ENCODE data around the gene LRRC49. TPM values are rescaled to one million over a fixed set of nuclear protein-coding genes. Genes with fewer than 3 reads are reported as not detected.

Gene LRRC49
- total and polyA plus RNA-seq, 2 of the 4 experiments (the other 2 are of a cell fraction), result 8.6 to 16.8 TPM

DNA sequence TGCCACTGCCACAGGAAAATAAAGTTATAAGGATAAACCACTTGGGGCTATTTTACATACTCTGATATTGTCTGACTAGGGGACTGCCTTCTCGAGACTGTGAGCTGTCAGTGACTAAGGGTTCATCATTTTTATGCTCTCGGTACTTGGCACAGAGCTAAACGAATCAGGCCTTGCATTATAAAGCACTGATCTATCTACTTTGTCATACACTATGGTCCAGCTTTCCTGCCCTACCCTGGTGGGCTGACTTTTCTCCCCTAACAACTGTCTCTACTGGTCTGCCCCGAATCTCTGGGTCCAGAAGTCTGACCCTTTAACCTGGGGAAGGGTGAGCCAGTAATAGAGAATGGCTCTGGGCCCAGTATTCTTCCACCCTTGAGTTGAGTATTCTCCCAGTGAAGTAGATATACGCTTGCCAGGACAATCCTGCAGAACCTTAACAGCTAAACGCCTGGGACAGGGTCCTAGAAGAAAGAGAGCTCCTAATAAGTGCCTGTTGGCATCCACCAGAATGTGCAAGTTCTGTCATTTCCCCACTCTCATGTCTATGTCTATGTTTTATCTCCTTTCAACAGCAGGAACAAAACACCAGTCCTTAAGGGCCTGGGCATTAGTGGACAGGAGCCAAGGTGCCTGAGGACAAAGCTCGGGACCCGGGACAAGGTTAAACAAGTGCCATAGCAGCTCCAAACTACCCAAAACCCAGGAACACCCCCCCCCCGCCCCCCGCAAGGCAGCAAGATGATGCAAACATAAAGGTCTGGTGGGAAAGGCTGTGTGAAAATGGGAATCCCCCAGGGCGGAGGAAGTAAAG, 39.9 kb upstream of the LRRC49 start:
- H2AK5ac ChIP-seq (ENCODE audit: low read depth, low read length), result peak overlapping the region; percentile 97
- H3K9me3 ChIP-seq (ENCODE audit: control insufficient read depth, insufficient read depth, low read length), result no peaks in the 10 kb centered on the region
- peak overlapping the region; percentile 17 for H4K5ac ChIP-seq (ENCODE audit: low read depth, low read length)
- no peaks in the 10 kb centered on the region for H3K27me3 ChIP-seq (ENCODE audit: control insufficient read depth, insufficient read depth, low read length)
- H3K23ac ChIP-seq (ENCODE audit: low read depth, low read length), result peak overlapping the region; percentile 78
- peak overlapping the region; percentile 92 for H2AK9ac ChIP-seq (replicated peaks; ENCODE audit: low read depth, low read length, poor library complexity)
- H3K27ac ChIP-seq (ENCODE audit: insufficient read depth, low read length), result peak overlapping the region; percentile 99
- peak overlapping the region; percentile 75; the same call in 1 of the 2 replicates for H3K56ac ChIP-seq (ENCODE audit: extremely low read depth, insufficient read depth, low read length)
- DNase-seq (peak; percentile 88), ATAC-seq (ENCODE audit: low read depth) (peak; percentile 7; the same call in 1 of the 2 replicates)
- peak overlapping the region; percentile 95 for H3K4me3 ChIP-seq (ENCODE audit: insufficient read depth, low read depth, low read length)
- peaks cover 21% of the 10 kb centered on the region for H3K4me1 ChIP-seq (ENCODE audit: control insufficient read depth, insufficient read depth, low read length)
- H3K79me1 ChIP-seq (ENCODE audit: low read depth in 1 of 2, low read length in 2 of 2), result peaks cover 13 to 48% of the 10 kb centered on the region in 2 experiments
- peak overlapping the region; percentile 91 for H3K14ac ChIP-seq (replicated peaks; ENCODE audit: low read depth, low read length)
- BruUV-seq (replicated peaks), result TSS peak; percentile 31
- H3K4me2 ChIP-seq (ENCODE audit: low read depth, low read length), result peak overlapping the region; percentile 95
- H3K18ac ChIP-seq (ENCODE audit: low read depth, low read length), result peak overlapping the region; percentile 41
- peak overlapping the region; percentile 97 for H3K9ac ChIP-seq (ENCODE audit: low read depth, low read length)
- peak overlapping the region; percentile 95 for H2BK5ac ChIP-seq (ENCODE audit: low read depth, low read length, poor library complexity, severe bottlenecking)
- H2BK15ac ChIP-seq (ENCODE audit: low read depth, low read length), result peak overlapping the region; percentile 81; the same call in 2 of the 3 replicates
- intact Hi-C loops (cut with micrococcal nuclease) (no loop called here), in situ Hi-C loops (cut with MboI; ENCODE audit: low sequenced_read_pairs) (no loop called here), dilution Hi-C loops (cut with HindIII; ENCODE audit: low sequenced_read_pairs, unreplicated experiment) (no loop called here)
- H4K20me1 ChIP-seq (ENCODE audit: insufficient read depth, low read length), result peaks cover 25% of the 10 kb centered on the region
- 0 out of 2 replicates have a peak overlapping the region, but pooled peaks have one; percentile 48 for H2BK20ac ChIP-seq (ENCODE audit: low read depth, low read length)
- H3K36me3 ChIP-seq (ENCODE audit: control insufficient read depth, insufficient read depth, low read length), result peaks cover 8% of the 10 kb centered on the region
- ChIA-PET POLR2A (ENCODE audit: unreplicated experiment) (interaction anchor here (0.6 kb wide), 2 partner anchors 22 to 138 kb away, joined by 4 read pairs; no protein-coding TSS in a partner anchor), CTCF (interaction anchor here (0.5 to 1.1 kb wide), 2 partner anchors 14 to 128 kb away, joined by 4 to 5 read pairs; no protein-coding TSS in a partner anchor)
- peak overlapping the region; percentile 96 for H3K4ac ChIP-seq (ENCODE audit: low read depth, low read length)
- 0% methylated on average over 2 of the region's 11 CpGs; no CpG with 5 or more reads in 1 of the 2 experiments for WGBS, 2 experiments (ENCODE audit: extremely low coverage in 2 of 2, insufficient read length in 1 of 2)
- H3K9me1 ChIP-seq (ENCODE audit: insufficient read depth, low read length), result peaks cover 12% of the 10 kb centered on the region
- peak overlapping the region; percentile 91 for H2AFZ ChIP-seq (replicated peaks; ENCODE audit: low read length, poor library complexity)
- TF ChIP-seq MAZ (IDR thresholded peaks at IDR 0.05; ENCODE audit: borderline replicate concordance, low read depth, low read length) (0 out of 2 replicates have a peak, but pooled peaks have one; percentile 32), CEBPB (IDR thresholded peaks at IDR 0.05; ENCODE audit: low read depth, low read length) (peak; percentile 67), POLR2A (IDR thresholded peaks at IDR 0.05; ENCODE audit: low read depth, low read length) (peak; percentile 70)
- TF ChIP-seq, protein P1, sequence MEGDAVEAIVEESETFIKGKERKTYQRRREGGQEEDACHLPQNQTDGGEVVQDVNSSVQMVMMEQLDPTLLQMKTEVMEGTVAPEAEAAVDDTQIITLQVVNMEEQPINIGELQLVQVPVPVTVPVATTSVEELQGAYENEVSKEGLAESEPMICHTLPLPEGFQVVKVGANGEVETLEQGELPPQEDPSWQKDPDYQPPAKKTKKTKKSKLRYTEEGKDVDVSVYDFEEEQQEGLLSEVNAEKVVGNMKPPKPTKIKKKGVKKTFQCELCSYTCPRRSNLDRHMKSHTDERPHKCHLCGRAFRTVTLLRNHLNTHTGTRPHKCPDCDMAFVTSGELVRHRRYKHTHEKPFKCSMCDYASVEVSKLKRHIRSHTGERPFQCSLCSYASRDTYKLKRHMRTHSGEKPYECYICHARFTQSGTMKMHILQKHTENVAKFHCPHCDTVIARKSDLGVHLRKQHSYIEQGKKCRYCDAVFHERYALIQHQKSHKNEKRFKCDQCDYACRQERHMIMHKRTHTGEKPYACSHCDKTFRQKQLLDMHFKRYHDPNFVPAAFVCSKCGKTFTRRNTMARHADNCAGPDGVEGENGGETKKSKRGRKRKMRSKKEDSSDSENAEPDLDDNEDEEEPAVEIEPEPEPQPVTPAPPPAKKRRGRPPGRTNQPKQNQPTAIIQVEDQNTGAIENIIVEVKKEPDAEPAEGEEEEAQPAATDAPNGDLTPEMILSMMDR (conservative IDR thresholded peaks at IDR 0.05; ENCODE audit: low read depth, low read length), result no peak
- TF ChIP-seq, protein P2, sequence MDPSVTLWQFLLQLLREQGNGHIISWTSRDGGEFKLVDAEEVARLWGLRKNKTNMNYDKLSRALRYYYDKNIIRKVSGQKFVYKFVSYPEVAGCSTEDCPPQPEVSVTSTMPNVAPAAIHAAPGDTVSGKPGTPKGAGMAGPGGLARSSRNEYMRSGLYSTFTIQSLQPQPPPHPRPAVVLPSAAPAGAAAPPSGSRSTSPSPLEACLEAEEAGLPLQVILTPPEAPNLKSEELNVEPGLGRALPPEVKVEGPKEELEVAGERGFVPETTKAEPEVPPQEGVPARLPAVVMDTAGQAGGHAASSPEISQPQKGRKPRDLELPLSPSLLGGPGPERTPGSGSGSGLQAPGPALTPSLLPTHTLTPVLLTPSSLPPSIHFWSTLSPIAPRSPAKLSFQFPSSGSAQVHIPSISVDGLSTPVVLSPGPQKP (IDR thresholded peaks at IDR 0.05; ENCODE audit: borderline replicate concordance, low read depth, low read length), result no peak
- H2BK120ac ChIP-seq (ENCODE audit: low read depth, low read length), result peak overlapping the region; percentile 87
- H4K8ac ChIP-seq (ENCODE audit: low read depth in 2 of 2, low read length in 2 of 2), result peak overlapping the region; percentile 53 to 61
- peak overlapping the region; percentile 90 for H4K91ac ChIP-seq (ENCODE audit: insufficient read depth, low read depth, low read length)

Data from IMR-90 (cell line).